Neural cell (in vitro differentiated cells): Measurements from ENCODE around the gene STX16. TPM values are rescaled to one million over a fixed set of nuclear protein-coding genes. Genes with fewer than 3 reads are reported as not detected.

Source experiments
- H2AFZ ChIP-seq: fragments of 200-600, 300-800 bp; sonication (generic), shearing (Covaris generic); 2 replicates; pipeline ENCODE4 v1.6.0; 2014; ENCODE audit warnings: low read depth, mild to moderate bottlenecking, antibody characterized with exemption, low read length, moderate library complexity
- H3F3A ChIP-seq: fragments of 200-600 bp; shearing (Covaris generic); 2 replicates; pipeline ENCODE4 v1.6.1; 2016; ENCODE audit warnings: mild to moderate bottlenecking, moderate library complexity, mixed read lengths, antibody characterized with exemption, low read length; ENCODE audit not compliant: insufficient read depth, poor library complexity, severe bottlenecking
- H3K27ac ChIP-seq: fragments of 200-600, 300-800 bp; sonication (generic), shearing (Covaris generic); 2 replicates; pipeline ENCODE4 v1.5.1; 2014; ENCODE audit warnings: mild to moderate bottlenecking, low read length, moderate library complexity
- H3K27me3 ChIP-seq: fragments of 300-800, 200-600 bp; sonication (generic), shearing (Covaris generic); 2 replicates; pipeline ENCODE4 v1.6.0; 2014; ENCODE audit warnings: mild to moderate bottlenecking, low read depth, low read length, moderate library complexity; ENCODE audit not compliant: insufficient read depth
- H3K36me3 ChIP-seq: fragments of 300-800, 200-600 bp; sonication (generic), shearing (Covaris generic); 2 replicates; pipeline ENCODE4 v1.5.1; 2014; ENCODE audit warnings: mild to moderate bottlenecking, antibody characterized with exemption, low read length, moderate library complexity; ENCODE audit not compliant: insufficient read depth
- H3K4me2 ChIP-seq: fragments of 300-800, 200-600 bp; sonication (generic), shearing (Covaris generic); 2 replicates; pipeline ENCODE4 v1.6.0; 2014; ENCODE audit warnings: mild to moderate bottlenecking, low read length
- H3K4me3 ChIP-seq: fragments of 300-800, 200-600 bp; sonication (generic), shearing (Covaris generic); 2 replicates; pipeline ENCODE4 v1.5.1; 2014; ENCODE audit warnings: mild to moderate bottlenecking, low read length, moderate library complexity
- H3K79me2 ChIP-seq: fragments of 200-600 bp; shearing (Covaris generic); replicated peaks from 2 replicates; pipeline ENCODE4 v1.6.0; 2014; ENCODE audit warnings: mild to moderate bottlenecking, low read length, moderate library complexity; ENCODE audit not compliant: insufficient read depth
- H3K9ac ChIP-seq: fragments of 300-800, 200-600 bp; sonication (generic), shearing (Covaris generic); 2 replicates; pipeline ENCODE4 v1.6.1; 2016; ENCODE audit warnings: mild to moderate bottlenecking, low read length, mixed read lengths
- H3K9me2 ChIP-seq: fragments of 200-600 bp; shearing (Covaris generic); 2 replicates; pipeline ENCODE4 v1.6.1; 2016; ENCODE audit warnings: mild to moderate bottlenecking, low read length, mixed read lengths; ENCODE audit not compliant: insufficient read depth
- H3K9me3 ChIP-seq: fragments of 200-600, 300-800 bp; sonication (generic), shearing (Covaris generic); 2 replicates; pipeline ENCODE4 v1.6.1; 2016; ENCODE audit warnings: mild to moderate bottlenecking, mixed run types, low read length, moderate library complexity, mixed read lengths
- H4K20me1 ChIP-seq: fragments of 200-600 bp; shearing (Covaris generic); 2 replicates; pipeline ENCODE4 v1.6.1; 2016; ENCODE audit warnings: mild to moderate bottlenecking, mixed run types; ENCODE audit not compliant: insufficient read depth
- EP300 ChIP-seq: fragments of 450-650 bp; conservative IDR thresholded peaks from 2 replicates; pipeline ENCODE4 v1.6.1; 2014; ENCODE audit warnings: antibody characterized with exemption, mild to moderate bottlenecking, moderate library complexity; ENCODE audit not compliant: poor library complexity, severe bottlenecking
- EZH2 ChIP-seq: fragments of 200-600, 300-800 bp; shearing (Covaris generic), sonication (generic); IDR thresholded peaks from 2 replicates; pipeline ENCODE4 v1.6.1; 2014; ENCODE audit warnings: antibody characterized with exemption, low read length, borderline replicate concordance, mild to moderate bottlenecking; ENCODE audit not compliant: insufficient read depth, poor library complexity, severe bottlenecking
- MXI1 ChIP-seq: fragments of 450-650 bp; conservative IDR thresholded peaks from 2 replicates; pipeline ENCODE4 v1.6.1; 2014; ENCODE audit warnings: antibody characterized with exemption, mild to moderate bottlenecking; ENCODE audit not compliant: poor library complexity, severe bottlenecking
- POLR2AphosphoS5 ChIP-seq: IDR thresholded peaks from 2 replicates; pipeline ENCODE4 v1.6.1; 2012
- RAD21 ChIP-seq: fragments of 450-650 bp; conservative IDR thresholded peaks from 2 replicates; pipeline ENCODE4 v1.6.1; 2014; ENCODE audit warnings: antibody characterized with exemption, mild to moderate bottlenecking, moderate library complexity
- SMC3 ChIP-seq: fragments of 450-650 bp; conservative IDR thresholded peaks from 2 replicates; pipeline ENCODE4 v1.6.1; 2014; ENCODE audit warnings: antibody characterized with exemption, mild to moderate bottlenecking, moderate library complexity; ENCODE audit not compliant: poor library complexity
- TAF1 ChIP-seq: IDR thresholded peaks from 2 replicates; pipeline ENCODE4 v1.6.1; 2012; ENCODE audit warnings: low read depth
- polyA plus RNA-seq: library from polyadenylated mRNA; depleted of rRNA; stranded (reverse); fragments of >200 nt; gene quantifications from 2 replicates; pipeline ENCODE4 v1.2.3, GENCODE V29; 2014
- TF ChIP-seq, protein P1 (sequence below): fragments of 450-650 bp; IDR thresholded peaks from 2 replicates; pipeline ENCODE4 v1.5.1; 2014; ENCODE audit warnings: antibody characterized with exemption, mild to moderate bottlenecking, moderate library complexity; ENCODE audit not compliant: poor library complexity, severe bottlenecking
- TF ChIP-seq, protein P2 (sequence below): IDR thresholded peaks from 2 replicates; pipeline ENCODE4 v1.6.1; 2012; ENCODE audit warnings: borderline replicate concordance

The STX16 gene
- polyA plus RNA-seq, 1 donor from 2014 or later: 120 TPM

- no peak overlapping the region for H3K4me2 ChIP-seq
Observed at GRCh38 chr20:58670102-58670501, 19.0 kb downstream of the STX16 start.

GRCh38 chr20:58670659-58671058, 19.6 kb downstream of the STX16 start:
- no peaks in the 10 kb centered on the region for H4K20me1 ChIP-seq
- H3K36me3 ChIP-seq: peaks cover 21% of the 10 kb centered on the region
- no peaks in the 10 kb centered on the region for H3K9me3 ChIP-seq
- H3K27ac ChIP-seq: no peak overlapping the region
- H3K4me2 ChIP-seq: no peak overlapping the region
- H3K79me2 ChIP-seq: no peaks in the 10 kb centered on the region
- H3K4me3 ChIP-seq: no peak overlapping the region
- no peak overlapping the region for H2AFZ ChIP-seq
- no peaks in the 10 kb centered on the region for H3F3A ChIP-seq
- TF ChIP-seq POLR2AphosphoS5 (no peak), EP300 (no peak), TAF1 (no peak), MXI1 (no peak), EZH2 (no peak), RAD21 (no peak), SMC3 (no peak)
- TF ChIP-seq, protein P1, sequence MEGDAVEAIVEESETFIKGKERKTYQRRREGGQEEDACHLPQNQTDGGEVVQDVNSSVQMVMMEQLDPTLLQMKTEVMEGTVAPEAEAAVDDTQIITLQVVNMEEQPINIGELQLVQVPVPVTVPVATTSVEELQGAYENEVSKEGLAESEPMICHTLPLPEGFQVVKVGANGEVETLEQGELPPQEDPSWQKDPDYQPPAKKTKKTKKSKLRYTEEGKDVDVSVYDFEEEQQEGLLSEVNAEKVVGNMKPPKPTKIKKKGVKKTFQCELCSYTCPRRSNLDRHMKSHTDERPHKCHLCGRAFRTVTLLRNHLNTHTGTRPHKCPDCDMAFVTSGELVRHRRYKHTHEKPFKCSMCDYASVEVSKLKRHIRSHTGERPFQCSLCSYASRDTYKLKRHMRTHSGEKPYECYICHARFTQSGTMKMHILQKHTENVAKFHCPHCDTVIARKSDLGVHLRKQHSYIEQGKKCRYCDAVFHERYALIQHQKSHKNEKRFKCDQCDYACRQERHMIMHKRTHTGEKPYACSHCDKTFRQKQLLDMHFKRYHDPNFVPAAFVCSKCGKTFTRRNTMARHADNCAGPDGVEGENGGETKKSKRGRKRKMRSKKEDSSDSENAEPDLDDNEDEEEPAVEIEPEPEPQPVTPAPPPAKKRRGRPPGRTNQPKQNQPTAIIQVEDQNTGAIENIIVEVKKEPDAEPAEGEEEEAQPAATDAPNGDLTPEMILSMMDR: no peak
- TF ChIP-seq, protein P2, sequence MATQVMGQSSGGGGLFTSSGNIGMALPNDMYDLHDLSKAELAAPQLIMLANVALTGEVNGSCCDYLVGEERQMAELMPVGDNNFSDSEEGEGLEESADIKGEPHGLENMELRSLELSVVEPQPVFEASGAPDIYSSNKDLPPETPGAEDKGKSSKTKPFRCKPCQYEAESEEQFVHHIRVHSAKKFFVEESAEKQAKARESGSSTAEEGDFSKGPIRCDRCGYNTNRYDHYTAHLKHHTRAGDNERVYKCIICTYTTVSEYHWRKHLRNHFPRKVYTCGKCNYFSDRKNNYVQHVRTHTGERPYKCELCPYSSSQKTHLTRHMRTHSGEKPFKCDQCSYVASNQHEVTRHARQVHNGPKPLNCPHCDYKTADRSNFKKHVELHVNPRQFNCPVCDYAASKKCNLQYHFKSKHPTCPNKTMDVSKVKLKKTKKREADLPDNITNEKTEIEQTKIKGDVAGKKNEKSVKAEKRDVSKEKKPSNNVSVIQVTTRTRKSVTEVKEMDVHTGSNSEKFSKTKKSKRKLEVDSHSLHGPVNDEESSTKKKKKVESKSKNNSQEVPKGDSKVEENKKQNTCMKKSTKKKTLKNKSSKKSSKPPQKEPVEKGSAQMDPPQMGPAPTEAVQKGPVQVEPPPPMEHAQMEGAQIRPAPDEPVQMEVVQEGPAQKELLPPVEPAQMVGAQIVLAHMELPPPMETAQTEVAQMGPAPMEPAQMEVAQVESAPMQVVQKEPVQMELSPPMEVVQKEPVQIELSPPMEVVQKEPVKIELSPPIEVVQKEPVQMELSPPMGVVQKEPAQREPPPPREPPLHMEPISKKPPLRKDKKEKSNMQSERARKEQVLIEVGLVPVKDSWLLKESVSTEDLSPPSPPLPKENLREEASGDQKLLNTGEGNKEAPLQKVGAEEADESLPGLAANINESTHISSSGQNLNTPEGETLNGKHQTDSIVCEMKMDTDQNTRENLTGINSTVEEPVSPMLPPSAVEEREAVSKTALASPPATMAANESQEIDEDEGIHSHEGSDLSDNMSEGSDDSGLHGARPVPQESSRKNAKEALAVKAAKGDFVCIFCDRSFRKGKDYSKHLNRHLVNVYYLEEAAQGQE: no peak
- H3K9ac ChIP-seq: no peak overlapping the region
- no peaks in the 10 kb centered on the region for H3K27me3 ChIP-seq
- no peaks in the 10 kb centered on the region for H3K9me2 ChIP-seq

More at GRCh38 chr20:58670102-58670501, 19.0 kb downstream of the STX16 start:
- H3K27ac ChIP-seq: no peak overlapping the region
- H3K36me3 ChIP-seq: peaks cover 21% of the 10 kb centered on the region
- no peak overlapping the region for H2AFZ ChIP-seq
- H3F3A ChIP-seq: no peaks in the 10 kb centered on the region
- H3K9me3 ChIP-seq: no peaks in the 10 kb centered on the region
- no peaks in the 10 kb centered on the region for H3K9me2 ChIP-seq
- no peak overlapping the region for H3K4me3 ChIP-seq
- H3K27me3 ChIP-seq: no peaks in the 10 kb centered on the region
- H3K79me2 ChIP-seq: no peaks in the 10 kb centered on the region
- H4K20me1 ChIP-seq: peaks cover 3% of the 10 kb centered on the region
- H3K9ac ChIP-seq: no peak overlapping the region
- TF ChIP-seq, protein P2: no peak
- TF ChIP-seq POLR2AphosphoS5: no peak
- no peak for TF ChIP-seq TAF1
- no peak for TF ChIP-seq RAD21
- no peak for TF ChIP-seq EP300
- TF ChIP-seq SMC3: no peak
- no peak for TF ChIP-seq MXI1
